Activated naive CD8-positive, alpha-beta T cell treated with anti-CD3 and anti-CD28 coated beads, Interleukin-2, amount 50 U/mL, for 24 hours (primary cell): ENCODE data around the gene DPEP1.
A peak's percentile ranks its signal among the peaks of the same experiment; 100 is the strongest.

ENCODE experiments used
- ATAC-seq: fragments of 150-1000 bp; cut with Tn5 transposase; one replicate; pipeline ENCODE4 v1.10.0; 2021
- DNase-seq: peaks from one replicate; pipeline ENCODE4 v3.0.0; 2021
- H3K27ac Mint-ChIP-seq: one replicate; pipeline ENCODE4 v1.8.0; 2021; ENCODE audit warnings: mild to moderate bottlenecking, mixed read lengths
- H3K27me3 Mint-ChIP-seq: one replicate; pipeline ENCODE4 v1.8.0; 2021; ENCODE audit warnings: mixed read lengths
- H3K36me3 Mint-ChIP-seq: one replicate; pipeline ENCODE4 v1.8.0; 2021; ENCODE audit warnings: low read depth, mixed read lengths
- H3K4me1 Mint-ChIP-seq: one replicate; pipeline ENCODE4 v1.8.0; 2021; ENCODE audit warnings: mixed read lengths
- H3K4me3 Mint-ChIP-seq: one replicate; pipeline ENCODE4 v1.8.0; 2021; ENCODE audit warnings: mild to moderate bottlenecking, moderate library complexity, mixed read lengths
- H3K9me3 Mint-ChIP-seq: one replicate; pipeline ENCODE4 v1.8.0; 2021; ENCODE audit warnings: mixed read lengths

Gene DPEP1

DNA sequence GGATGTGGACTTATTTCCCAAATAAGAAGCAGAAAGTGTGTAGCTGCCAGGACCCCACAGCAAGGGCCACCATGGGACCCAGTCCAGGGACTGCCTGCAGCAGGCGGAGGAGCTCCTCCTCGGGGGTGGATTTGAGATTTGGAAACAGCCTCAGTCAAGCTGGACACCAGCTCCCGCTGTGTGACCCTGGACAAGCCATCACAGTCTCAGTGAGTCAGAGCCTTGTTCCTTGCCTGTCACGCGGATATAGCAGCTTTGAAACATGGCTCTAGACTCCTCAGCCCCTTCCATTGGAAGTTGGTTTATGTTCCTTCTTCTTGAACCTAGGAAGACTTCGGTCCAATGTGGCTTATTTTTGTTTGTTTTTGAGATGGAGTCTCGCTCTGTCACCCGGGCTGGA lies 12.5 kb upstream of the DPEP1 start:
- Mint-ChIP-seq H3K27me3 (no peaks in the 10 kb centered on the region), H3K27ac (no peak overlapping the region), H3K9me3 (no peaks in the 10 kb centered on the region), H3K4me3 (no peak overlapping the region), H3K36me3 (no peaks in the 10 kb centered on the region), H3K4me1 (peaks cover 14% of the 10 kb centered on the region)
- DNase-seq, result no peak
- no peak for ATAC-seq

DNA sequence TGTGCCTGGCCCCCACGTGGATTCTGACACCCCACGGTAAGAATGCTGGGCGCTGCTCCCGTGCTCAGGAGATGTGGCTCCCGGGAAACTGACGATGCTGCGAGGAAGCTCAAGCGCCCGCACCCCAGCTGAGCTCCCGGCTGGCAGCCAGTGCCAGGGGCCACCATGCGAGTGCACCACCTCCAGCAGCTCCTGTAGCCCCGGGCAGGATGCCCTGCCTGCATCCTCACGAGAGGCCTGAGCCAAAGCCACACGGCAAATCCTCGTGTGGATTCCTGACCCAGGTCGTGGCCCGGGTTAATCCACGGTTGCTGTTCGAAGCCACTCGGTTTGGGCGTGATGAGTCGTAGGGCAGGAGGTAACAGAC lies 11.6 kb upstream of the DPEP1 start:
- H3K4me3 Mint-ChIP-seq, result no peak overlapping the region
- H3K36me3 Mint-ChIP-seq, result no peaks in the 10 kb centered on the region
- DNase-seq (no peak), ATAC-seq (no peak)
- H3K4me1 Mint-ChIP-seq, result peaks cover 14% of the 10 kb centered on the region
- no peaks in the 10 kb centered on the region for H3K27me3 Mint-ChIP-seq
- H3K27ac Mint-ChIP-seq, result no peak overlapping the region
- no peaks in the 10 kb centered on the region for H3K9me3 Mint-ChIP-seq

DNA sequence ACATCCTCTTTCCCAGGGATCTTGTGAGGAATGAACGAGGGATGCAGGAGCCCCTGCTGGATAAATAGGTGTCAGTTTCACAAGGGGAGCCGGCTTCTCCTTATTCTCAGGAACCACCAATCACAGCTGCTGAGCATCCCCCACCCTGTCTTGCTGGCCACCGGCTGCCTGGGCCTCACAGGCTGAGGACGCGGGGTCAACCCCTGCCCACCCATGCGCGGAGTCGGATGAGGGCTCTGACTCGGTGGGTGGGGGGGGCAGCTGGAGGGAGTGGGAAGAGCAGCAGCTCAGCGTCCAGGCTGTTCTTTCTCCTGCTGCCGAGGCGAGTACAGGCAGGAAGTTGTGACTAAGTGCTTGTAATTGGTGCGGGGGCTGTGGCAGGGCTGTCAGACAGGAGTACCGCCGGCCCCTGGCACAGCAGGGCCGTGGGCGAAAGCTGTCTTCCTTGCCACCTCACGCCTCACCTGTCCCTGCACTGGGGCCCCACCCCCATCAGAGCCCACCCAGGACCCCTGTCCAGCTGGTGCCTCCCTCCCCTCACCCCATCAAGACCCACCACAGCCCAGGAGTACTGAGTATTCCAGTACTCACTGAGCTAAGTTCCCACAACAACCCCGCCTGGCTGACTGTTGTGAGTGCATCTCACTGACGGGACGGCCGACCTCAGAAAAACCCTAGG lies 11.0 kb upstream of the DPEP1 start:
- H3K36me3 Mint-ChIP-seq, result no peaks in the 10 kb centered on the region
- DNase-seq (peak; percentile 73), ATAC-seq (peak; percentile 96)
- peaks cover 14% of the 10 kb centered on the region for H3K4me1 Mint-ChIP-seq
- no peaks in the 10 kb centered on the region for H3K9me3 Mint-ChIP-seq
- H3K27me3 Mint-ChIP-seq, result no peaks in the 10 kb centered on the region
- H3K27ac Mint-ChIP-seq, result no peak overlapping the region
- H3K4me3 Mint-ChIP-seq, result no peak overlapping the region

DNA sequence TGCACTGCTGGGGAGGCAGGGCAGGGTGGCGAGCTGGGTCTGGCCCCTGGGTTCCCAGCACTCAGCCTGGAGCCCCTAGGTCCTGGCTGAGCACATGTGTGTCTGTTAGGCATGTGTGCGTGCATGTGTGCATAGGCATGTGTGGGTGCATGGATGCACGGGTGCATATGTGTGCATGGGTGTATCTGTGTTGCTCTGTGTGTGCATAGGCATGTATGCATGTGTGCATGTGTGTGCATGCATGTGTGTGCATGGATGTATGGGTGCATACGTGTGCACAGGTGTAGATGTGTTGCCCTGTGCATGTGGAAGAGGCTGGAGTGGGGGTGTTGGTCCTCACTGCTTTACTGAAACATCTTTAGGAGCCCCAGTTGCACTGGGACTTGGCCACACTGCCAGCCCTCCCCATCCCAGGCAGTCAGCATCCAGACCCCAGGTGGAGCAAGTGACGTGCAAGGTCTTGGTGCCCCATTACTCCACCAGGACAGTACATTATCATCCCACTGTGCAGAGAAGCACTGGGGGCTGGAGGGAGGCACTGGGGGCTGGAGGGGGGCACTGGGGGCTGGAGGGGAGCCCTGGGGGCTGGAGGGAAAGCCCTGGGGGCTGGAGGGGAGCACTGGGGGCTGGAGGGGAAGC lies 10.4 kb upstream of the DPEP1 start:
- peaks cover 14% of the 10 kb centered on the region for H3K4me1 Mint-ChIP-seq
- no peak for ATAC-seq
- H3K27me3 Mint-ChIP-seq, result no peaks in the 10 kb centered on the region
- no peaks in the 10 kb centered on the region for H3K9me3 Mint-ChIP-seq
- H3K27ac Mint-ChIP-seq, result no peak overlapping the region
- no peak for DNase-seq
- H3K4me3 Mint-ChIP-seq, result no peak overlapping the region
- no peaks in the 10 kb centered on the region for H3K36me3 Mint-ChIP-seq

DNA sequence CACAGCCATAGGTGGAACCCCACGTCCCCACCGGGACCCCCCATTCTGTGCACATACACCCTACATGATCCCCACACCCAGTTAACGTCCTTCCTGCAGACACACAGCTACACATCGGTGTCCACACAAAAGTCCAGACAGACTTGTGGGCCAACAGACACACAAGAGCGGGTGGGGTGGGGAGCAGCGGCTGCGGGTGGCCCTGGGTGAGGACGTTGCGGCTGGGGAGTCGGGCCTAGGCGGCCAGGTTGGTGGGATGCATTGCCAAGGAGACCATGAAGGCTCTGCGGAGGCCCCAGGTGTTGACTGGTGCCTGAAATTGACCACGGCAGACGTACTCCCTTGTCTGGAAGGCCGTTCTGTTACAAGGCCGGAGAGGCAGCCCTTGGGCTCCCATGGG lies 8.7 kb upstream of the DPEP1 start:
- no peak for ATAC-seq

DNA sequence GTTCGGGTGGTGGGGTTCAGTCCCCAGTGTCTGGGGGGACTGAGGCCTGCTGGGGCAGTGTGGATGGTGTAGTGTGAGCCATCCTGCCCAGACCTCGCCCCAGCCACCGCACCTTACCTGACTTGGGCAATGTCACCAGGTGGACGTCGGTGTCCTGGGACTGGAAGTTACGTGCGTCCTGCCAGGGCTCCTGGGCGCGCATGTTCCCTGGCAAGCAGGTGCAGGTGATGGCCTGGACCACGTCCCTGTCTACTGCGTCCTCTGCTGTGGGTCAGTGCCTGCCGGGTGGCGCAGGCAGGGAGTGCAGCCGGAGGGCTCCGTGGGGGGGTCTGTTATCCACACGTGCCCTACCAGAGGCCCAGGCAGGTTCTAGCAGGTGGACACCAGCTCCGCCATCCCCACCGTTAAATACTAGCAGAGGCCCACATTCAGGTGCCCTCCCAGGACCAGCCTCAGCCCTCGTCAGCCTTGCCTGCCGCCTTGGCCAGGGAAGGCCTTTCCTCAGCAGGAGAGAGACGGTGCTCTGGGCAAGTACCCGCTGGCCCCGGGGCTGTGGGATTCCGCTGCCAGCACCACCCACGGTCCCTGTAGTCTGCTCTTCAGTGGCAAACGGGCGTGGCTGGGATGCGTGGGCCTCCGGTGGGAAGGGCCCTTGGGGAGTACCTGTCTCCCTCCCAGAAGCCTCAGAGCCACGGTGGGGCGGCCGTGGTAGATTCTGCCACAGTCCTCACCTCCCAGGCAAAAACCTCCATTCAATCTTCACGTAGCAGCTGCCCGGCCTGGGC lies 8.1 kb upstream of the DPEP1 start:
- H3K4me1 Mint-ChIP-seq, result peaks cover 12% of the 10 kb centered on the region
- no peak overlapping the region for H3K4me3 Mint-ChIP-seq
- H3K9me3 Mint-ChIP-seq, result no peaks in the 10 kb centered on the region
- H3K36me3 Mint-ChIP-seq, result no peaks in the 10 kb centered on the region
- no peak for DNase-seq
- no peak for ATAC-seq
- H3K27me3 Mint-ChIP-seq, result no peaks in the 10 kb centered on the region
- H3K27ac Mint-ChIP-seq, result no peak overlapping the region

More for the DNA sequence above, 8.7 kb upstream of the DPEP1 start:
- H3K9me3 Mint-ChIP-seq, result no peaks in the 10 kb centered on the region
- no peaks in the 10 kb centered on the region for H3K36me3 Mint-ChIP-seq
- DNase-seq, result no peak
- H3K27me3 Mint-ChIP-seq, result no peaks in the 10 kb centered on the region
- no peak overlapping the region for H3K4me3 Mint-ChIP-seq
- no peak overlapping the region for H3K27ac Mint-ChIP-seq
- peaks cover 12% of the 10 kb centered on the region for H3K4me1 Mint-ChIP-seq

DNA sequence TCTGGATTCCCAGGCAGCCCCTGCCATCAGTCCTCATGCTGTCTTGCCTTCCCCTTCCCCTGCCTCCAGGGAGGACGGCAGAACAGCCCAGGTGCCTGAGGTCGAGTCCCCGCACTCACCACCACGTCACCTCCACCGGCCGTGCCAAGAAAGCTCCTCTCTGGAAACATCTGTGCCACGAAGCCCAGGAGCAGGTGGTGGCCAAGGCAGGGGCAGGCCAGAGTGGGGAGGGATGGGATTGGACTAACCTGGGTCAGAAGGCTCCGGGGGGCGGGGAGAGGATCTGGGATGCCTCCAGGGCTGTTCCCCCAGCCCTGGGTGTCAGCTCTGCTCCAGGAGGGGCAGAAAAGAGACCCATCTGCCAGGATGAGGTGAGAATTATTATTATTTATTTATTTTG lies 7.4 kb upstream of the DPEP1 start:
- Mint-ChIP-seq H3K36me3 (no peaks in the 10 kb centered on the region), H3K27ac (no peak overlapping the region), H3K27me3 (no peaks in the 10 kb centered on the region), H3K4me3 (no peak overlapping the region), H3K4me1 (peaks cover 12% of the 10 kb centered on the region), H3K9me3 (no peaks in the 10 kb centered on the region)
- DNase-seq, result no peak
- ATAC-seq, result no peak

DNA sequence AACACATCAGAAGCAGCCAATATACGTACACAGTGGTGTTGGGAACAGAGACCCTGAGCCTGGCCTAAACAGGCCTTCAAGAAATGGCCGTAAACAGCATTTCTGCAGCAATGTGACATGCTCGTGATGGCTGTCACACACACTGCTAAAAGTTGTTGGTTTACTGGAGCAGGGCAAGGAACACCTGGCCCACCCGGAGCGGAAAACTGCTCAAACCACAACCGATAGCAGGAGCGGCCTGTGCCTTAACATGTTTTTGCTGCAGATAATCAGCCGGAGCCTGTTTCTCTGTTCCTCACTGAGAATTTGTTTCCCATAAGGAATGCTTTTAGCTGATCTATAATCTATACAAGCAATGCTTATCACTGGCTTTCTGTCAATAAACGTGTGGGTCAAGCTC lies 6.0 kb upstream of the DPEP1 start:
- peaks cover 8% of the 10 kb centered on the region for H3K4me1 Mint-ChIP-seq
- no peaks in the 10 kb centered on the region for H3K9me3 Mint-ChIP-seq
- no peak overlapping the region for H3K4me3 Mint-ChIP-seq
- no peak for ATAC-seq
- no peaks in the 10 kb centered on the region for H3K27me3 Mint-ChIP-seq
- H3K36me3 Mint-ChIP-seq, result no peaks in the 10 kb centered on the region
- no peak for DNase-seq
- H3K27ac Mint-ChIP-seq, result no peak overlapping the region

DNA sequence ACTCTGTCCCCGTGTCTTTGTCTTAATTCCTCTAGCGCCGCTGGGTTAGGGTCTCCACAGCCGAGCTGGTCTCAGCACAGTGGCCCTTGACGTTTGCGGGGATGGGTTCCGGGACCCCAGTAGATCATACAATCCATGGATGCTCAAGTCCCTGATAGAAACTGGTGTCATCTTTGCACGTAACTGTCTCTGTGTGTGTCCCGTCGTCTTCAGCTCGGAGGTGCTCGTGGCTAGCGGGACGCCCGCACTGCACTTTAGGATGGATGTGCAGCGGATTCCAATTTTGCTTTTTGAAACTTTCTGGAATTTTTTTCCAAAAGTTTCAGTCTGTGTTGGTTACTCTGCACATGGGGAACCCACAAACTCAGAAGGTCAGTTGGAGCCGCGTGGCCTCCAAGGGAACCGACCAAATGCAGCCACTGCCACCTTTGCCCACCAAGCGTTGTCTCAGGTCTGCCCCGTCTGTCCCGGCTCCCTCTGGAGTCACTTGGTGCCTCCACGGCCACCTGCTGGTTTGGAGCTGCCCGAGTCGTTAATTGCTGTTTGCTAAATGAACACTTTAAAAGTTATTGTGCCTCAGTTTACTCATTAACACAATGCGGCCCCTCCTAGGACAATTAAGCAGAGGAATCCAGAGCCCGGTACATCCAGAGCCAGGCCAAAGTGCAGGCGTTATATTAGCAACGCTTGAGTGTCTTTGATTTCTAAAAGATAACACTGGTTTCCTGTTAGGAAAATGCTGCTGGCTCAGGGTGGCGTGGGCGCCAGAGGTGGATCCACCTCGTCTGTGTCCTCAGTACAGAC lies 5.3 kb upstream of the DPEP1 start:
- Mint-ChIP-seq H3K27me3 (no peaks in the 10 kb centered on the region), H3K4me1 (peaks cover under 1% of the 10 kb centered on the region), H3K4me3 (no peak overlapping the region), H3K27ac (no peak overlapping the region), H3K9me3 (no peaks in the 10 kb centered on the region), H3K36me3 (no peaks in the 10 kb centered on the region)
- ATAC-seq (no peak), DNase-seq (no peak)

DNA sequence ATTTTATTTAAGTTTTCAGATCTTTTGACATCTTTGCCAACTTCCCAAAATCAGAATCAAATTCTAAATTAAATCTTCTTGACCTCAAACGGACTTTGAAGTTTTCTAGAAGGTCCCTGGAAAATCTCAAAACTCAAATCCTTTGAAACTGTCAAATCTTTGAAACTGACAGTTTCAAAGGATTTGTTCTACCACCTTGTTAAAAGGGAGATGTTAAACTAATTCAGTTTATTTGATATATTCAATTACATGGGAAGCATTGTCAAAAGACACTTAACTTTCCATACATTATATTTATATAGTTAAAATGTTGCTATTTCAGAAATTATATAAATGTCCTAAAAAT lies 3.4 kb upstream of the DPEP1 start:
- H3K9me3 Mint-ChIP-seq, result no peaks in the 10 kb centered on the region
- ATAC-seq, result no peak
- DNase-seq, result no peak
- no peaks in the 10 kb centered on the region for H3K27me3 Mint-ChIP-seq
- H3K36me3 Mint-ChIP-seq, result no peaks in the 10 kb centered on the region
- H3K4me3 Mint-ChIP-seq, result no peak overlapping the region
- no peak overlapping the region for H3K27ac Mint-ChIP-seq
- H3K4me1 Mint-ChIP-seq, result no peaks in the 10 kb centered on the region

DNA sequence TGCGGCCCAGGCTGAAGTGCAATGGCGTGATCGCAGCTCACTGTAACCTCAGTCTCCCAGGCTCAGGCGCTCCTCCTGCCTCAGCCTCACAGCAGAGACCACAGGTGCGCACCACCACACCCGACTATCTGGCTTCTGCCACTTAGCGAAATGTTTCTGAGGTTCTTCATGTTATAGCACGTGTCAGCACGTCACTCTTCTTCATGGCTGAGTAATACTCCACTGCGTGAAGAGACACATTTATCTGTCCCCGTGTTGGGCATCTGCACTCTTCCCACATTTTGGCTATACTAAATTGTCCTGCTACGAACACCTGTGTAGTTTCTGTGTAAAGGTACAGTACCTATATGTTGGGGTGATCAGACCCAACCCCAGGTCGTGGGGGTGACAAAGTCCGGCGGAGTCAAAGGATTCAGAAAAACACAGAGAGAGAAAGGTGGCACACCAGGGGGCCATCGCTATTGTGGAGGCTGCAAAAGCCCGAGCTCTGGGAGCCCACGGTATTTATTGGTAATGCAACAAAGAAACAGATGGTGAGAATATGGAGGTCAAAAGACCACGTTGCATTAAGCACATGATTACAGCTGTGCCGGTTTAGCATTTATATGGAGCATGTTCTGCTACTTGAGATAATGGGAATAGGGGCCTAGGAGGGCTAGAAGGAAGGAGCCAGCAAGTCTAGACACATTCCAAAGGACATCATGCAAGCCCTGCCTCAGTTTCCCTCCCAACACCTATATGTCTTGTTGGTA lies 851 bp upstream of the DPEP1 start:
- H3K9me3 Mint-ChIP-seq, result no peaks in the 10 kb centered on the region
- H3K4me1 Mint-ChIP-seq, result peaks cover 11% of the 10 kb centered on the region
- ATAC-seq (no peak), DNase-seq (no peak)
- no peaks in the 10 kb centered on the region for H3K36me3 Mint-ChIP-seq
- no peak overlapping the region for H3K27ac Mint-ChIP-seq
- H3K4me3 Mint-ChIP-seq, result no peak overlapping the region
- H3K27me3 Mint-ChIP-seq, result peaks cover 2% of the 10 kb centered on the region

DNA sequence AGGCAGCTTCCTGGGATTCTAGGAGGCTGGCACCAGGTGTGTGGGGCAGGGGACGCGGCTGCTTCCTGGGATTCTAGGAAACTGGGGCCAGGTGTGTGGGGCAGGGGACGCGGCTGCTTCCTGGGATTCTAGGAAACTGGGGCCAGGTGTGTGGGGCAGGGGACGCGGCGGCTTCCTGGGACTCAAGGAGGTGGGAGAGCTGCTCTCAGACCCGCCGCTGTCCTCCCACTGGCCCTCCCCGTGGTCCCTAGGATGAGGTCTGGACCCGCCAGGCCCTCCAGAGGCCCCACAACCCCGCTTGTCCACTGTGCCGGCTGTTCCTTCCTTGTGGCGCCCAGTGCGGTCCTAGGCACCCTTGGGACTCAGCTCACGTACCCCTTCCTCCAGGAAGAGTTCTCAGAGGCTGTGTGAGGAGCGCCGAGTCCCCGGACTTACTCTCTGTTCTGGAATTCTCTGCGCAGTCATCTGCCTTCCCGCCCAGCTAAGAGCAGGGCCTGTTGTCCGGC lies 565 bp downstream of the DPEP1 start:
- H3K4me3 Mint-ChIP-seq, result no peak overlapping the region

DNA sequence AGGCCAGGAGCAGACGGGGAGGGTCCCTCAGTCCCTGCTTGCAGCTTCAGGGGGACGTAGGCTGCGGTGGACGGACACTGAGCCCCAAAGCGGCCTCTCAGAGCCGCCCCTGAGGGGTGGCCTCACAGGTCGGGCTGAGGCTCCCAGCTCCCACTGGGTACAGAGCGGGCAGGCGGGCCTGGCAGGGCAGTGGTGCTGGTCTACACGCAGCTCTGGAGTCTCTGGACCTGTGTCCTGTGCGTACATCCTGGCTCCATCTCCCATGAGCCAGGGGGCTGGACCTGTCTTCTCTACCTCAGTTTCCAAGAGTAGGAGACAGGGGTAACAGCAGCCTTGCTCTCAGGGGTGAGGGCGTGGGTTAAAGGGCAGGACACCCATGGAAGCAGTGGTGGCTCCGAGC lies 1.7 kb downstream of the DPEP1 start:
- peaks cover 2% of the 10 kb centered on the region for H3K27me3 Mint-ChIP-seq
- peaks cover 11% of the 10 kb centered on the region for H3K4me1 Mint-ChIP-seq
- ATAC-seq (no peak), DNase-seq (no peak)
- H3K27ac Mint-ChIP-seq, result no peak overlapping the region
- no peak overlapping the region for H3K4me3 Mint-ChIP-seq
- H3K9me3 Mint-ChIP-seq, result no peaks in the 10 kb centered on the region
- no peaks in the 10 kb centered on the region for H3K36me3 Mint-ChIP-seq

More for the DNA sequence above, 565 bp downstream of the DPEP1 start:
- Mint-ChIP-seq H3K27me3 (peaks cover 2% of the 10 kb centered on the region), H3K27ac (no peak overlapping the region), H3K9me3 (no peaks in the 10 kb centered on the region), H3K4me1 (peaks cover 11% of the 10 kb centered on the region), H3K36me3 (no peaks in the 10 kb centered on the region)
- DNase-seq, result no peak
- no peak for ATAC-seq

DNA sequence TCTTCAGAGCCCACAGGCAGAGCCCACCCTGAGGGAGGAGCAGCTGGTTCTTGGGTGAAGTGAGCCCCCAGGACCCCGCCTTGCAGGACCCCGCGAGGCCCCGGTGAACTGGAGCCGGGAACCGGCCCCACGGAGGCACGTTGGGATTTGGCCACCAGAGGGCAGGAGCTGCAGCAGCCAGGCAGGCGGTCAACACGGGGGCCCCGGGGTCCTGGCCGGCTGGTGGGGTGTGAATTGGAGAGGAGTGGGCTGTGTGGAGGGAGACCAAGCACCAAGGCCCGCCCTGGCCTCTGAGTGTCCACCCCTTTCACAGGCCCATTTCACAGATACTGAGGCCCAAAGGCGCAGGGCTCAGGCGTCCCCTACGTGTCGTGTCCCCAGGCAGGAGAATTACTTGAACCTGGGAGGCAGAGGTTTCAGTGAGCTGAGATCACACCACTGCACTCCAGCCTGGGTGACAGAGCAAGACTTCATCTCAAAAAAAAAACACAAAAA lies 2.2 kb downstream of the DPEP1 start:
- H3K4me1 Mint-ChIP-seq, result peaks cover 11% of the 10 kb centered on the region
- H3K9me3 Mint-ChIP-seq, result no peaks in the 10 kb centered on the region
- no peak for ATAC-seq
- H3K27ac Mint-ChIP-seq, result no peak overlapping the region
- peaks cover 2% of the 10 kb centered on the region for H3K27me3 Mint-ChIP-seq
- H3K4me3 Mint-ChIP-seq, result no peak overlapping the region
- no peaks in the 10 kb centered on the region for H3K36me3 Mint-ChIP-seq
- peak; percentile 51 for DNase-seq
